ENCODE results near the gene PMEPA1.

GRCh38 chr20:57755609-57756008 lies 45.8 kb upstream of the PMEPA1 start:
- TF ChIP-seq CTCF (IDR thresholded peaks at IDR 0.05) (no peak), POLR2A (IDR thresholded peaks at IDR 0.05; ENCODE audit: low read depth) (no peak), EP300 (IDR thresholded peaks at IDR 0.05) (no peak)
